UCSD-AML1 (cell line): Measurements from ENCODE around the gene USP51.
"Not testable (repeated sequence)": the region's sequence is repeated elsewhere in the genome, so short reads cannot be mapped to it uniquely, and the experiment has no call there.

Source experiments
- DNase-seq: peaks from one replicate; lab custom pipeline; 2025; ENCODE audit not compliant: unreplicated experiment; lab: John Stamatoyannopoulos, UW

The USP51 gene

GRCh38 chrX:55465791-55466190 lies 23.9 kb downstream of the USP51 start:
- not testable (repeated sequence) for DNase-seq

- not testable (repeated sequence) for DNase-seq
Measured at GRCh38 chrX:55465108-55465507, 24.5 kb downstream of the USP51 start.

- DNase-seq = not testable (repeated sequence)
Measured at GRCh38 chrX:55464050-55464449, 25.6 kb downstream of the USP51 start.

GRCh38 chrX:55459926-55460325 lies 29.7 kb downstream of the USP51 start:
- not testable (repeated sequence) for DNase-seq

DNA sequence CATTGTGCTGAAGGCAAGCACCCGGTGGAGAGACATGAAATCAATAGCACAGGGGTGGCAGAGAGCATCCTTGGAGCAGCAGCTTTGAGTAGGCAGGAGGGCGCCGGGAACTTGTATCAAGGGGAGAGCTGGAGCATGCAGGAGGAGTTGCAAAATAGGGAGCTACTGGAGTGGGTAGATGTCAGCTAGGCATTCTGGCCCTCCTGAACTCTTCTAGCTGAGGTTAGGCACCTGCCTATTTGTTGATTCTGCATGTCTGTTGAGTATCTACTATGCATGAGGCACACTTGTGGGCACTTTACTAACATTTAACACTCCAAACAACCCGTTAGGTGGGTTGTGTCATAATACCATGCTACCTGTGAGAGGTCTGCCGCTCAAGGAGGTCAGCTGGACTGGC lies 30.2 kb downstream of the USP51 start:
- not testable (repeated sequence) for DNase-seq

DNA sequence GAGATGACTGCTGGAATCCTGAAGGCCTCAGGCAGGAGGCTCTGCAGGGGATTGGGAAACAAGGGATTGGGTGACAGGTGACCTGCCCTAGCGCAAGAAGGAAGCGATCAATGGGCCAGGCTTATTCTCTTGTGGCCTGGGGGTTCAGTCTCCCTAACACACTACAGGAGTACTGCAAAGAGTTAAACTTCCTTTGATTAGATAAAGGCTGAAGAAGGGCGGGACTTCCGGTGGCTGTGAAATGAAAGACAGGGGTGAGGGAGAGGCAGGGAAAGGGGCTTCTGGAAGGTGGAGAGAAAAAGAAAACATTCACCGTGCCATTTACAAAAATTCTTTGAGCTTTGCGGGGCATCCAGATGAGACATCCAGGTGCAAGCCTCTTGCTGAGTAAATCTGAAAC lies 33.9 kb downstream of the USP51 start:
- not testable (repeated sequence) for DNase-seq

GRCh38 chrX:55452833-55453124 lies 36.9 kb downstream of the USP51 start:
- DNase-seq = no peak

- DNase-seq = peak; percentile 64
Measured at GRCh38 chrX:55451990-55452832, 37.4 kb downstream of the USP51 start, which contains the start of gene MAGEH1. Gene MAGEH1, plus strand, starts transcription at chrX:55452127. Its CDS starts 248 bp downstream, at chrX:55452375.

DNA sequence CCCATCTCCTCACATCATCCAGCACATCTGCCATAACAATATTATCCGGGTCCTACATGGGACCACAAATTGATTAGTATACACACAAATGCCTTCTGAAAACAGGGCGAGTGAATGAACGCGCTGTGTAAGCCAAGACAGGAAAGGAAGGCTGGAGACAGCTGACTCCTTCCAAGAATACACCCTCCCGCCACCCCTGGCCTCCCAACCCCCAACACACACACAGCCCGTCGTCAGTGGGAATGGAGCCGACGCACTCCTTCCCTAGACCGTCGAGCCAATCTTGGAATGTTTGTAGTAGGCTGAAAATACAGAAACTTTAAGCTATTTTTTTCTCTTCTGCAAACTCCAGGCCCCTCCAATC lies 38.0 kb downstream of the USP51 start:
- DNase-seq = no peak

GRCh38 chrX:55451141-55451540 lies 38.5 kb downstream of the USP51 start:
- DNase-seq = no peak

DNA sequence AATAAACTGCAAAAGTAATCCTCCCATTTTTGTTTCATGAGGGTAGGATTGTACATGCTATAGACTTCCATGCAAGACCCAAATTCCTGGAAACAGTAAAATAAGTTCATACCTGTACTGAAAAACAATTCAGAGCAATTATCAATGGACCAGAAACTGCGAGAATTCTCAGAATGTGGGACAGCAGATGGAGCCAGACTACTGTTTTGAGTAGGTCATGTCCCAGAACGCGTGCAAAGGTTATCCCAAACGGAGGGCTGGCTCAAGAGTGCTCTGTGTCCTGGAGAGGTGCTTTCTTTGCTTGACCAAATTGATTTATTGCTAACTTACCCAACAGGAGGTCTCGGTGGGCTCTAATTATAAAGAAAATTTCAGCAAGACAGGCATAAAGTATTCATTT lies 39.4 kb downstream of the USP51 start:
- DNase-seq = no peak

GRCh38 chrX:55443468-55443867 lies 46.2 kb downstream of the USP51 start:
- not testable (repeated sequence) for DNase-seq
